ENCODE data around the gene NEURL2. TPM values are rescaled to one million over a fixed set of nuclear protein-coding genes. Genes with fewer than 3 reads are reported as not detected.

The NEURL2 gene
- polyA plus RNA-seq, 3 donors = 0.14 to 1.1 TPM; not detected in 1

- Histone ChIP-seq H2AFZ (ENCODE audit: insufficient read depth, low read depth, low read length, poor library complexity, severe bottlenecking) (no peak overlapping the region), H3K36me3 (replicated peaks in 1 of 2; ENCODE audit: control insufficient read depth in 1 of 2, insufficient read depth in 2 of 2, low read length in 2 of 2) (peaks cover 57 to 67% of the 10 kb centered on the region in 2 donors), H3K4me1 (ENCODE audit: control insufficient read depth in 1 of 2, insufficient read depth in 2 of 2, low read length in 2 of 2) (peaks cover 22 to 26% of the 10 kb centered on the region in 2 donors), H3K79me2 (ENCODE audit: insufficient read depth, low read length) (peaks cover 35% of the 10 kb centered on the region), H3K9ac (ENCODE audit: insufficient read depth, low read length, poor library complexity, severe bottlenecking) (no peak overlapping the region), H3K27me3 (ENCODE audit: control insufficient read depth in 2 of 2, insufficient read depth in 2 of 2, low read length in 2 of 2) (no peaks in the 10 kb centered on the region), H3K9me3 (replicated peaks in 1 of 2; ENCODE audit: control insufficient read depth in 1 of 2, insufficient read depth in 1 of 2, low read length in 2 of 2) (no peaks in the 10 kb centered on the region), H3K27ac (ENCODE audit: low read depth in 1 of 2, low read length in 2 of 2) (peak overlapping the region in 1 of 2 donors; percentile 6), H4K20me1 (ENCODE audit: insufficient read depth, low read length) (peaks cover 45% of the 10 kb centered on the region), H3K4me2 (replicated peaks; ENCODE audit: extremely low read depth, low read length, poor library complexity, severe bottlenecking) (no peak overlapping the region), H3K4me3 (replicated peaks in 1 of 3; ENCODE audit: low read depth in 2 of 3, low read length in 3 of 3) (no peak overlapping the region)
- H3K4me1 Mint-ChIP-seq = peaks cover 24% of the 10 kb centered on the region
- no peaks in the 10 kb centered on the region for H3K27me3 Mint-ChIP-seq (ENCODE audit: low read depth in 3 of 3)
- H3K4me3 Mint-ChIP-seq = no peak overlapping the region
- peak overlapping the region in 2 of 7 donors; percentile 36 to 43 for H3K27ac Mint-ChIP-seq
- peaks cover 0 to 3% (median 0%) of the 10 kb centered on the region in 7 donors for H3K9me3 Mint-ChIP-seq
- intact Hi-C loops (cut with micrococcal nuclease) = no loop called here
- DNase-seq = no peak
- H3K36me3 Mint-ChIP-seq = peaks cover 59 to 69% of the 10 kb centered on the region in 2 donors
- 97% methylated on average over 7 of the region's 14 CpGs for WGBS (ENCODE audit: insufficient coverage)
- no peak for TF ChIP-seq CTCF (IDR thresholded peaks at IDR 0.05)
Observed at GRCh38 chr20:45896641-45897161, 5.7 kb upstream of the NEURL2 start.

- H3K27me3 ChIP-seq (ENCODE audit: control insufficient read depth in 2 of 2, insufficient read depth in 2 of 2, low read length in 2 of 2) = no peaks in the 10 kb centered on the region
- peaks cover 57 to 67% of the 10 kb centered on the region in 2 donors for H3K36me3 ChIP-seq (replicated peaks in 1 of 2; ENCODE audit: control insufficient read depth in 1 of 2, insufficient read depth in 2 of 2, low read length in 2 of 2)
- WGBS (ENCODE audit: insufficient coverage) = 46% methylated on average over 4 of the region's 12 CpGs
Observed at GRCh38 chr20:45894797-45895196, 3.8 kb upstream of the NEURL2 start.

More at GRCh38 chr20:45894797-45895196, 3.8 kb upstream of the NEURL2 start:
- Mint-ChIP-seq H3K27me3 (ENCODE audit: low read depth in 3 of 3) (no peaks in the 10 kb centered on the region), H3K9me3 (peaks cover 0 to 3% (median 0%) of the 10 kb centered on the region in 7 donors), H3K27ac (peak overlapping the region in 1 of 7 donors; percentile 20), H3K4me3 (no peak overlapping the region), H3K36me3 (peaks cover 59 to 65% of the 10 kb centered on the region in 2 donors), H3K4me1 (peaks cover 31% of the 10 kb centered on the region)
- no peak overlapping the region for H3K9ac ChIP-seq (ENCODE audit: insufficient read depth, low read length, poor library complexity, severe bottlenecking)
- H3K4me3 ChIP-seq (replicated peaks in 1 of 3; ENCODE audit: low read depth in 2 of 3, low read length in 3 of 3) = no peak overlapping the region
- peaks cover 45% of the 10 kb centered on the region for H4K20me1 ChIP-seq (ENCODE audit: insufficient read depth, low read length)
- DNase-seq = no peak
- peaks cover 36 to 45% of the 10 kb centered on the region in 2 donors for H3K4me1 ChIP-seq (ENCODE audit: control insufficient read depth in 1 of 2, insufficient read depth in 2 of 2, low read length in 2 of 2)
- no peak overlapping the region for H2AFZ ChIP-seq (ENCODE audit: insufficient read depth, low read depth, low read length, poor library complexity, severe bottlenecking)
- H3K27ac ChIP-seq (ENCODE audit: low read depth in 1 of 2, low read length in 2 of 2) = peak overlapping the region in 1 of 2 donors; percentile 39
- H3K79me2 ChIP-seq (ENCODE audit: insufficient read depth, low read length) = peaks cover 47% of the 10 kb centered on the region
- H3K9me3 ChIP-seq (replicated peaks in 1 of 2; ENCODE audit: control insufficient read depth in 1 of 2, insufficient read depth in 1 of 2, low read length in 2 of 2) = no peaks in the 10 kb centered on the region
- no peak for TF ChIP-seq CTCF (IDR thresholded peaks at IDR 0.05)
- intact Hi-C loops (cut with micrococcal nuclease) = loop anchor here in 1 of 2 donors (5.0 kb wide), 1 partner anchor 37 kb away; the partner anchor contains the start of genes ACOT8 and ZSWIM3
- no peak overlapping the region for H3K4me2 ChIP-seq (replicated peaks; ENCODE audit: extremely low read depth, low read length, poor library complexity, severe bottlenecking)
